HK-2 (cell line): ENCODE data around the gene HSD17B4.
"Not testable (repeated sequence)": the region's sequence is repeated elsewhere in the genome, so short reads cannot be mapped to it uniquely, and the experiment has no call there.

ENCODE experiments used
- DNase-seq: peaks from one replicate; pipeline ENCODE4 v3.0.0-alpha.2; 2018; ENCODE audit not compliant: unreplicated experiment

Gene HSD17B4

GRCh38 chr5:119432674-119433237 is 19.5 kb upstream of the HSD17B4 start:
- not testable (repeated sequence) for DNase-seq

DNA sequence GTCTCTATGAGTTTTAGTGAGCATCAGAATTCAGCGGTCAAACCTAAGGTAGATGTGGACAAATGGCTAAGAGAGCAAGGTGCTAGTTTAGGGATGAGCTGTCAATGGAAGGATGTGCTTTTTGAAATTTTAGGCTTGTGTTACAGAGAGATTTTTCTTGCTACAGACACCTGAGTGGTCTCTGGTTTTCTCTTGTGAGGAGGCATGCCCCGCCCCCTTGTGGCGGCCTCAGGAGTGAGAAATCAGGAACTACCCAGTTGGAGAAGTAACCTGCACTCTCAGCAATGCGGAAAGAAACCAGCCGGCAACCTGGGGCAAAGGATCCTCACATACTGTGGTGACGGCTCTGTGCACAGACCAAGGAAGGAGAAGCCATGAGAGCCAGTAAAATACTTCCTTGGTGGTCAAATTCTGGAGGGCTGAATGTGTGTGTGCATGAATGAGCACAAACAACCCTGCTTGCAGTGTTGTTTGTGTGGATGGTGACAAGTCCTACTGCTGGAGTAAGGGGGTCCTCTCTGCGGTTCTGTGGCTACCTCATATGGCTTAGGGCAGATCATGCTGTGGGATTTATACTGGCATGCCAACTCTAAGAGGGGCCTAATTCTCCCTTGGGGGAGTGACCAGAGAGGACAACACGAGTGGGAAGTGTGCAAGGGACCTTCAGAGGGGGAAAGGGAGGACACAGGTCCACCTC is 16.7 kb upstream of the HSD17B4 start:
- peak; percentile 22 for DNase-seq

- DNase-seq: not testable (repeated sequence)
Measured at GRCh38 chr5:119437785-119438586, 14.3 kb upstream of the HSD17B4 start.

DNA sequence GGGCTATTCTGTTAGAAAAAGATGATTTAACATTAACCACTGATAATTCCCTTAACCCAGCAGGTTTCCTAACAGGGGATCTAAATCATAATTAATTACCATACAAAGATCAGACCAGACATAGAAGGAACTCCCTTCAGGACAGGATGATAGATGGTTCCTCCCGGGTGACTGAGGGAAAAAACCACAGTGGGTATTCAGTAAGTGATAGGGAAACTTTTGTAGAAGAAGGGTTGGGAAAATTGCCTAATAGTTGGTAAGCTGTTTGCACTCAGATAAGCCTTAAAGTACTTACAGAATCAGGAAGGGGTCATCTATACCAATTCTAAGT is 13.7 kb upstream of the HSD17B4 start:
- not testable (repeated sequence) for DNase-seq

DNA sequence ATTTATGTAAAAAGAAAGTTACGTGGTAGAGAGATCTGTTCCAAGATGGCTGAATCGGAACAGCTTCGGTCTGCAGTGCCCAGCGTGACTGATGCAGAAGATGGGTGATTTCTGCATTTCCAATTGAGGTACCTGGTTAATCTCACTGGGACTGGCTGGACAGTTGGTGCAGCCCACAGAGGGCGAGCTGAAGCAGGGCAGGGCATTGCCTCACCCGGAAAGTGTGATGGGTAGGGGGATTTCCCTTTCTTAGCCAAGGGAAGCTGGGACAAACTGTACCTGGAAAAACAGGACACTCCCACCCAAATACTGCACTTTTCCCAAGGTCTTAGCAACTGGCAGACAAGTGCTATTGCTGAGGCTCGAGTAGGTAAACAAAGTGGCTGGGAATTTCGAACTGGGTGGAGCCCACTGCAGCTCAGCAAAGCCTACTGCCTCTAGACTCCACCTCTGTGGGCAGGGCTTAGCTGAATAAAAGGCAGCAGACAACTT is 13.1 kb upstream of the HSD17B4 start:
- no peak for DNase-seq

- not testable (repeated sequence) for DNase-seq
Measured at GRCh38 chr5:119439632-119440031, 12.7 kb upstream of the HSD17B4 start.

DNA sequence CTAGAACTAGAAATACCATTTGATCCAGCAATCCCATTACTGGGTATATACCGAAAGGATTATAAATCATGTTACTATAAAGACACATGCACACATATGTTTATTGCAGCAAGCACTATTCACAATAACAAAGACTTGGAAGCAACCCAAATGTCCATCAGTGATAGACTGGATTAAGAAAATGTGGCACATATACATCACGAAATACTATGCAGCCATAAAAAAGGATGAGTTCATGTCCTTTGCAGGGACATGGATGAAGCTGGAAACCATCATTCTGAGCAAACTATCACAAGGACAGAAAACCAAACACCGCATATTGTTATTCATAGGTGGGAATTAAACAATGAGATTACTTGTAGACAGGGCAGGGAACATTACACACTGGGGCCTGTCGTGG is 7.7 kb upstream of the HSD17B4 start:
- DNase-seq: not testable (repeated sequence)

DNA sequence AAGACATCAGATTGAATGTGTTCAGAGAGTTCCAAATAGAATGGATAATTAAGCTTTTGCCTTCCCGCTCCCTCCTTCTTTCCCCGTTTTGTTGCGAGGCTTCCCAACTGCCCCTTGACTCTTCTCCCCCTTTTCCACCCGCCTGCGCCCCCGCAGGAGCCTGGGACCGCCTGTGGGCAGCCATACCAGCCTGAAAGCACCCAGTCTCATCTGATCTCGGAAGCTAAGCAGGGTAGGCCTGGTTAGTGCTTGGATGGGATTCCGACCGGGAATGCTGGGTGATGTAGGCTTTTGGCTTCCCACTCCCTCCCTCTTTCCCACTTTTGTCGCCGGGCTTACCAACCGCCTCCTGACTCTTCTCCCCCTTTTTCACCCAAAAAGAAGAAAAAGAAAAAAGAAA is 6.8 kb upstream of the HSD17B4 start:
- DNase-seq: no peak

DNA sequence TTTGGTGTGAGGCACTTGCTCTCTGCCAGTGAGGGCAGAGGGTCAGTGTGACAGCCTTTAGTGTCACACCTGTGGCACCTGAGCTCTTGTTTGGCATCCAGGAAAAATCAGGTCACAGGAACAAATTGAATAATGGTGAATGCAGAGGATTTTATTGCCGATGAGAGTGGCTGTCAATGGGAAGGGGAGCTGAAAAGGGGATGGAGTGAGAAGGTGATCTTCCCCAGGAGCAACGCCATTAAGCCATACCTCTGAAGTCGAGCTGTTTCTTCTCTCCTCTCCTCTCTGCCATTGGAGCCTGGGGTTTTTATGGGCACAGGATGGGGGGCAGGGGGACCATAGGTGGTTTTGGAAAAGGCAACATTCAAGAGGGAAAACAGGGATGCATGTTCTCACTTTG is 2.4 kb upstream of the HSD17B4 start:
- no peak for DNase-seq

GRCh38 chr5:119450627-119451026 is 1.7 kb upstream of the HSD17B4 start:
- DNase-seq: not testable (repeated sequence)

DNA sequence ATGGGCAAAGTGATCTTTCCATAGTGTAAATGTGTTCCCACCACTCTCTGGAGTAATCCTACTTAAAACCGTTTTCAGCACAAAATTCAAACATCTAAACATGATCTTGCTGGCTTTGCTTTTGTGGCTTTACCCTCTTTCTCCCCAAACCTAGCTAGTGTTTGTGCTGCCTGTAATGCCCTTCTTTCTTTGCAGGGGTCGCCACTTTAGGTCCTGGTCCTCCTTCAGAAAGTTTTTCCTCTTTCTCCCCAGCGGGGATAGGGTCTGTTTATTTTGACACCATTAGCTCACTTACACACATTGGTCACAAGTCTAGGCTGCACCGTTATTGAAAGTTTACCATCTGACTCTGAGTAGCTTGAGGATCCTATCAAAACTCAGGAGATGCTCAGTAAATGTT is 736 bp upstream of the HSD17B4 start:
- DNase-seq: no peak

DNA sequence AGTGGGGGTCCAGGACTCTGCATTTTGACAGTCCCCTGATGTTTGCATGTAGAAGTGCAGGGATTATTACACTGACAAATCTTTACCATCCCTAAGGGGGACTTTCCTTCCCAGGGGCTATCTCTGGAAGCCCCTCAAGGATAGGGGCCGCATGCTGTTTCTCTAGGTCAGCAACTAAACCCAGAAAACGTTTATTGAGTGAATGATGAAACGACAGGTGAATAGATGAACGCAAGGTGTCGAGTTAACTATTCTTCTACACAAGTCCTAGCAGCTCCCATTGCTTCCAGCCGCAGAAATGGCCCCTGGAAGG is 281 bp upstream of the HSD17B4 start:
- DNase-seq: no peak

DNA sequence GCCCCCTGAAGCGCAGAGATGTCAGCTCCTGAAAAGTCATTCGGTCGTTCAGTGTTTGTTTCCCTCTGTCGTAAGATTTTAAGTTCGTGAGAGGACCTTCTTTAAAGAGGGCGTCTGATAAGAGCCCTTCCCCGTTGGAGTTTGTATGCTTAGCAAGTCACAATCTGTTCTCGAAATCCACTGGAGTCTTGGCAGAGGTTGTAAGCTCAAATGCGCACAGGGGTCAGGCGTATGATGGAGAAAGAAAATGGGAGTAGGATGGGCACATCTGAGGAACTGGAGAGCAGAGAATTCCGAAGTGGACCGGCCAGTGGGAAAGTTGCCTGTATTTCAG is 710 bp downstream of the HSD17B4 start:
- DNase-seq: no peak

DNA sequence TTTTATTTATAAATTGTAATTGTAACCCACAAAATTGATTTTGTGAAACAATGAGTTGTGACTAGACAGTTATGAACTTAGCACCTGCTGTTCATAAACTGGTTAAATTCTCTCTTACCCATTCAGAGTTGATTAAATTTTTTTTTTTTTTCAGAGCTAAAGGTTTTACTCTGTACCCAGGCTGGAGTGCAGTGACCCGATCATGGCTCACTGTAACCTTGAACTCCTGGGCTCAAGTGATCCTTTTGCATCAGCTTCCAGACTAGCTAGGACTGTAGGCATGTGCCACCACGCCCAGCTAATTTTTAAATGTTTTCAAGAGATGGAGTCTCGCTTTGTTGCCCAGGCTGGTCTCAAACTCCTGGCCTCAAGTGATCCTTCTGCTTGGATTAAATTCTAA is 1.9 kb downstream of the HSD17B4 start:
- no peak for DNase-seq

- no peak for DNase-seq
Measured at GRCh38 chr5:119458911-119459632, 6.8 kb downstream of the HSD17B4 start.

DNA sequence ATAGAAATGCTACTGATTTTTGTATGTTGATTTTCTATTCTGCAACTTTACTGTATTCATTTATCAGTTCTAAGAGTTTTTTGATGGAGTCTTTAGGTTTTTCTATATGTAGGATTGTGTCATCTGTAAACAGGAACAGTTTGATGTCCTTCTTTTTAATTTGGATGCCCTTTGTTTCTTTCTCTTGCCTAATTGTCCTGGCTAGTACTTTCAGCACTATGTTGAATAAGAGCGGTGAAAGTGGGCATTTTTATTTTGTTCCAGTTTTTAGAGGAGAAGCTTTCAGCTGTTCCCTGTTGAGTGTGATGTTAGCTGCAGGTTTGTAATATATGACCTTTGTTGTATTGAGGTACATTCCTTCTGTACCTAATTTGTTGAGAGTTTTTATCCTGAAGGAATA is 13.3 kb downstream of the HSD17B4 start:
- DNase-seq: no peak

DNA sequence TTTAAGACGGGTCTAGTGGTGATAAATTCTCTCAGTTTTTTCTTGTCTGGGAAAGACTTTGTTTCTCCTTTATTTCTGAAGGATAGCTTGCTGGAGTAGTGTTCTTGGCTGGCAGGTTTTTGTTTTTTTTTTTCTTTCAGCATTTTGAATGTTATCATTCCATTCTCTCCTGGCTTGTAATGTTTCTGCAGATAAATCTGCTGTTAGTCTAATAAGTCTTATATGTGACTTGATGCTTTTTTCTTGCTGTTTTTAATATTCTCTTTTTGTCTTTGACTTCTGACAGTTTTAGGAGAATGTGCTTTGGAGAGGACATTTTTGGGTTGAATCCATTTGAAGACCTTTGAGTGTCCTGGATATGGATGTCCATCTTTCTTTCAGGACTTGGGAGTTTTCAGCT is 16.0 kb downstream of the HSD17B4 start:
- no peak for DNase-seq

- no peak for DNase-seq
Measured at GRCh38 chr5:119470105-119470763, 17.9 kb downstream of the HSD17B4 start.

DNA sequence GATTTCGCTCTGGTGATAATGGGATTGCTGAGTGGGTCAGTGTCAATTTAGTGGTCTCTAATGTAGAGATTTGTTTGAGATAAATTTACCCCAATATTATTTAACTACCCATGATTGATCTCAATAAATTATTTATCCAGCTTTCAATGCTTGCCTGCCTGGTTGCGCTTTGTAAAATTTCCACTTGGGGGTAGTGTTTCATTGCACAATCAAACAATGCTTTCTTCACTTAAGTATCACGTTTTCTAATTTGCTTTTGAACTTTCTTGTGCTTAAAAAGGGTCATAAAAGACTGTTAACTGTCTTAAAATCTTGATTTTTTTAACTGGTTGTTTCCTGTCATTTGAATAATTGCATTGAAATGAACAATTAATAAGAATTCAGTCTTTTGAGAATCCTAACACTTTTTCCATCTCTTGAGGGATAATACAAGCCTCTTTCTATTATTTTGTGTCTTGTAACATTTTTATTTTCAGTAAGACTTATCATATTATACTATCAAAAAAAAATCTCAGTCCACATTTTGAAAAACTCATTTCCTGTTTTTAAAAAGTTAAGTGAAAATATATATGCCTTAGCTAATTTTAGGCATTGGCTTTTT is 18.7 kb downstream of the HSD17B4 start:
- DNase-seq: no peak

DNA sequence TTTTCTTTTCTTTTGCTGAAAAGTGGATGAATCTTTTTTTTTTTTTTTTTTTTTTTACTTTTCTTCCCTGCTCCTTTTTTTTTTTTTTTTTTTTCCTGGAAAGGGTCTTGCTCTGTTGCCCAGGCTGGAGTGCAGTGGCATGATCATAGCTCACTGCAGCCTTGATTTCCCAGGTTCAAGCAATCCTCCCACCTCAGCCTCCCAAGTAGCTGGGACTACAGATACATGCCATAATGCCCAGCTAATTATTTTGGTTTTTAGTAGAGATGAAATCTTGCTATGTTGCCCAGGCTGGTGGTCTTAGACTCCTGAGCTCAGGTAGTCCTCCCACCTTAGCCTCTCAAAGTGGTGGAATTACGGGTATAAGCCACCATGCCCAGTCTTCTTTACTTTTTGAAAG is 20.9 kb downstream of the HSD17B4 start:
- DNase-seq: no peak

- DNase-seq: no peak
Measured at GRCh38 chr5:119476341-119476740, 24.0 kb downstream of the HSD17B4 start.

DNA sequence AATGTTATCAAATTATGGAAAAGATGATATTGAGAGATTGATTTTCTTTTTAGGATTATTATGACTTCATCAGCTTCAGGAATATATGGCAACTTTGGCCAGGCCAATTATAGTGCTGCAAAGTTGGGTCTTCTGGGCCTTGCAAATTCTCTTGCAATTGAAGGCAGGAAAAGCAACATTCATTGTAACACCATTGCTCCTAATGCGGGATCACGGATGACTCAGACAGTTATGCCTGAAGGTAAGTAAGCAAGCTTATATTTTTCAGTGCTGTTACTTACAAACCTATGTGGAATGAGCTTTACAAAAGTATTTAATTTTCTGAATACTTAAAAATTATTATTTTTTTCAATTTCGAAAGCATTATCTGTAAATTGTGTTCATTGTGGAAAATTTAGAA is 26.5 kb downstream of the HSD17B4 start:
- DNase-seq: no peak
